ENCODE data around the gene ETFRF1. TPM values are rescaled to one million over a fixed set of nuclear protein-coding genes. Genes with fewer than 3 reads are reported as not detected.

Gene ETFRF1
- total and polyA plus RNA-seq, 2 of the 8 experiments (the other 6 are each of a cell fraction or from before 2014, with no cell fraction given): 4.3 to 7.7 TPM

DNA sequence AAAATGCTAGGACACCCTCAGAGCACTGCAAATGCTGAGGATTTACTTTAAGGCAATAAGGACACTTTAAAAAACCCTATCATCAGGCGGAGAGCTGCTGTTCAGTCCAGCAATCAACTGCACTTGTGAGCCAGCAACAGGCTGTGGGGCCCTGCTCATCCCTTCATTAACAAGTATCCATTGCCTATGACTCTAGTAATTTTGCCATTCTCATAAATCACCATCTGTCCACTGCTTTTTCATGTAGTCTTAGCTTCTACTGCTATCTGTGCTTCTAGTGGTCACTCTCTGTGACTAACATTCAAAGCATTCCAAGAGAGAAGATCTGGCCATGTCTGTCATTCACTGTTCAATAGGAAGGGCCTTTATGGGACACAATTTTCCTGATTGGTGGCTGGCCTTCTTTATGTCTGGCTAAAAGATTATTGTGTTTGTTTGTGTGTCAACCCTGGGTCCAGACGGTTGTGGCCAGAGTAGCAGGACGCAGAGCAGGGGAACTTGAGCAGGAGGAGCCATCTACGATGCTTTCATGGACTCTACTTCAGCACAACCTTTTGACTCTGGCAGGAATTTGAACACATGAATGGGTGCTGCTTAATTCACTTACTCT, 59.3 kb downstream of the ETFRF1 start (continued):
- TF ChIP-seq, protein P1, sequence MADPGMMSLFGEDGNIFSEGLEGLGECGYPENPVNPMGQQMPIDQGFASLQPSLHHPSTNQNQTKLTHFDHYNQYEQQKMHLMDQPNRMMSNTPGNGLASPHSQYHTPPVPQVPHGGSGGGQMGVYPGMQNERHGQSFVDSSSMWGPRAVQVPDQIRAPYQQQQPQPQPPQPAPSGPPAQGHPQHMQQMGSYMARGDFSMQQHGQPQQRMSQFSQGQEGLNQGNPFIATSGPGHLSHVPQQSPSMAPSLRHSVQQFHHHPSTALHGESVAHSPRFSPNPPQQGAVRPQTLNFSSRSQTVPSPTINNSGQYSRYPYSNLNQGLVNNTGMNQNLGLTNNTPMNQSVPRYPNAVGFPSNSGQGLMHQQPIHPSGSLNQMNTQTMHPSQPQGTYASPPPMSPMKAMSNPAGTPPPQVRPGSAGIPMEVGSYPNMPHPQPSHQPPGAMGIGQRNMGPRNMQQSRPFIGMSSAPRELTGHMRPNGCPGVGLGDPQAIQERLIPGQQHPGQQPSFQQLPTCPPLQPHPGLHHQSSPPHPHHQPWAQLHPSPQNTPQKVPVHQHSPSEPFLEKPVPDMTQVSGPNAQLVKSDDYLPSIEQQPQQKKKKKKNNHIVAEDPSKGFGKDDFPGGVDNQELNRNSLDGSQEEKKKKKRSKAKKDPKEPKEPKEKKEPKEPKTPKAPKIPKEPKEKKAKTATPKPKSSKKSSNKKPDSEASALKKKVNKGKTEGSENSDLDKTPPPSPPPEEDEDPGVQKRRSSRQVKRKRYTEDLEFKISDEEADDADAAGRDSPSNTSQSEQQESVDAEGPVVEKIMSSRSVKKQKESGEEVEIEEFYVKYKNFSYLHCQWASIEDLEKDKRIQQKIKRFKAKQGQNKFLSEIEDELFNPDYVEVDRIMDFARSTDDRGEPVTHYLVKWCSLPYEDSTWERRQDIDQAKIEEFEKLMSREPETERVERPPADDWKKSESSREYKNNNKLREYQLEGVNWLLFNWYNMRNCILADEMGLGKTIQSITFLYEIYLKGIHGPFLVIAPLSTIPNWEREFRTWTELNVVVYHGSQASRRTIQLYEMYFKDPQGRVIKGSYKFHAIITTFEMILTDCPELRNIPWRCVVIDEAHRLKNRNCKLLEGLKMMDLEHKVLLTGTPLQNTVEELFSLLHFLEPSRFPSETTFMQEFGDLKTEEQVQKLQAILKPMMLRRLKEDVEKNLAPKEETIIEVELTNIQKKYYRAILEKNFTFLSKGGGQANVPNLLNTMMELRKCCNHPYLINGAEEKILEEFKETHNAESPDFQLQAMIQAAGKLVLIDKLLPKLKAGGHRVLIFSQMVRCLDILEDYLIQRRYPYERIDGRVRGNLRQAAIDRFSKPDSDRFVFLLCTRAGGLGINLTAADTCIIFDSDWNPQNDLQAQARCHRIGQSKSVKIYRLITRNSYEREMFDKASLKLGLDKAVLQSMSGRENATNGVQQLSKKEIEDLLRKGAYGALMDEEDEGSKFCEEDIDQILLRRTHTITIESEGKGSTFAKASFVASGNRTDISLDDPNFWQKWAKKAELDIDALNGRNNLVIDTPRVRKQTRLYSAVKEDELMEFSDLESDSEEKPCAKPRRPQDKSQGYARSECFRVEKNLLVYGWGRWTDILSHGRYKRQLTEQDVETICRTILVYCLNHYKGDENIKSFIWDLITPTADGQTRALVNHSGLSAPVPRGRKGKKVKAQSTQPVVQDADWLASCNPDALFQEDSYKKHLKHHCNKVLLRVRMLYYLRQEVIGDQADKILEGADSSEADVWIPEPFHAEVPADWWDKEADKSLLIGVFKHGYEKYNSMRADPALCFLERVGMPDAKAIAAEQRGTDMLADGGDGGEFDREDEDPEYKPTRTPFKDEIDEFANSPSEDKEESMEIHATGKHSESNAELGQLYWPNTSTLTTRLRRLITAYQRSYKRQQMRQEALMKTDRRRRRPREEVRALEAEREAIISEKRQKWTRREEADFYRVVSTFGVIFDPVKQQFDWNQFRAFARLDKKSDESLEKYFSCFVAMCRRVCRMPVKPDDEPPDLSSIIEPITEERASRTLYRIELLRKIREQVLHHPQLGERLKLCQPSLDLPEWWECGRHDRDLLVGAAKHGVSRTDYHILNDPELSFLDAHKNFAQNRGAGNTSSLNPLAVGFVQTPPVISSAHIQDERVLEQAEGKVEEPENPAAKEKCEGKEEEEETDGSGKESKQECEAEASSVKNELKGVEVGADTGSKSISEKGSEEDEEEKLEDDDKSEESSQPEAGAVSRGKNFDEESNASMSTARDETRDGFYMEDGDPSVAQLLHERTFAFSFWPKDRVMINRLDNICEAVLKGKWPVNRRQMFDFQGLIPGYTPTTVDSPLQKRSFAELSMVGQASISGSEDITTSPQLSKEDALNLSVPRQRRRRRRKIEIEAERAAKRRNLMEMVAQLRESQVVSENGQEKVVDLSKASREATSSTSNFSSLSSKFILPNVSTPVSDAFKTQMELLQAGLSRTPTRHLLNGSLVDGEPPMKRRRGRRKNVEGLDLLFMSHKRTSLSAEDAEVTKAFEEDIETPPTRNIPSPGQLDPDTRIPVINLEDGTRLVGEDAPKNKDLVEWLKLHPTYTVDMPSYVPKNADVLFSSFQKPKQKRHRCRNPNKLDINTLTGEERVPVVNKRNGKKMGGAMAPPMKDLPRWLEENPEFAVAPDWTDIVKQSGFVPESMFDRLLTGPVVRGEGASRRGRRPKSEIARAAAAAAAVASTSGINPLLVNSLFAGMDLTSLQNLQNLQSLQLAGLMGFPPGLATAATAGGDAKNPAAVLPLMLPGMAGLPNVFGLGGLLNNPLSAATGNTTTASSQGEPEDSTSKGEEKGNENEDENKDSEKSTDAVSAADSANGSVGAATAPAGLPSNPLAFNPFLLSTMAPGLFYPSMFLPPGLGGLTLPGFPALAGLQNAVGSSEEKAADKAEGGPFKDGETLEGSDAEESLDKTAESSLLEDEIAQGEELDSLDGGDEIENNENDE (IDR thresholded peaks at IDR 0.05; ENCODE audit: insufficient replicate concordance, low read length): no peak
- no peak for TF ChIP-seq NRF1 (IDR thresholded peaks at IDR 0.05; ENCODE audit: low read depth, low read length)

All from H1 (cell line).